ENCODE results near the gene EIPR1.

DNA sequence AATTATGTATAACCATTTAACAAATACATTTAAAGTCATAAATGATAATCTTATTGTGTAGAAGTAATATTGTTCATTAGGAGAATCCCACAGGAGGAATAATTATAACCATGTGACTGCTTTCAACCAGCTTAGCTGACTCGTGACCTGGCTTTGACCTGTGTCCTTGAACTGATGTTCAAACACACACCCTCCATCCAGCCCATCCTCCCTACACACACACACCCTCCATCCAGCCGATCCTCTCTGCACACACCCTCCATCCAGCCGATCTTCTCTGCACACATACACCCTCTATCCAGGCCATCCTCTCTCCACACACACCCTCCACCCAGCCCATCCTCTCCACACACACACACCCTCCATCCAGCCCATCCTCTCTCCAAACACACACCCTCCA, 83.5 kb downstream of the EIPR1 start:
- TF ChIP-seq, protein P1, sequence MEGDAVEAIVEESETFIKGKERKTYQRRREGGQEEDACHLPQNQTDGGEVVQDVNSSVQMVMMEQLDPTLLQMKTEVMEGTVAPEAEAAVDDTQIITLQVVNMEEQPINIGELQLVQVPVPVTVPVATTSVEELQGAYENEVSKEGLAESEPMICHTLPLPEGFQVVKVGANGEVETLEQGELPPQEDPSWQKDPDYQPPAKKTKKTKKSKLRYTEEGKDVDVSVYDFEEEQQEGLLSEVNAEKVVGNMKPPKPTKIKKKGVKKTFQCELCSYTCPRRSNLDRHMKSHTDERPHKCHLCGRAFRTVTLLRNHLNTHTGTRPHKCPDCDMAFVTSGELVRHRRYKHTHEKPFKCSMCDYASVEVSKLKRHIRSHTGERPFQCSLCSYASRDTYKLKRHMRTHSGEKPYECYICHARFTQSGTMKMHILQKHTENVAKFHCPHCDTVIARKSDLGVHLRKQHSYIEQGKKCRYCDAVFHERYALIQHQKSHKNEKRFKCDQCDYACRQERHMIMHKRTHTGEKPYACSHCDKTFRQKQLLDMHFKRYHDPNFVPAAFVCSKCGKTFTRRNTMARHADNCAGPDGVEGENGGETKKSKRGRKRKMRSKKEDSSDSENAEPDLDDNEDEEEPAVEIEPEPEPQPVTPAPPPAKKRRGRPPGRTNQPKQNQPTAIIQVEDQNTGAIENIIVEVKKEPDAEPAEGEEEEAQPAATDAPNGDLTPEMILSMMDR (IDR thresholded peaks at IDR 0.05; ENCODE audit: extremely low read depth in 1 of 2, insufficient read depth in 1 of 2, low read depth in 1 of 2, low read length in 2 of 2) = no peak
- no peak for TF ChIP-seq POLR2AphosphoS5 (IDR thresholded peaks at IDR 0.05; ENCODE audit: insufficient read depth, low read depth, low read length)
- TF ChIP-seq POLR2A (IDR thresholded peaks at IDR 0.05; ENCODE audit: low read depth, low read length) = no peak
- TF ChIP-seq EZH2 (IDR thresholded peaks at IDR 0.05; ENCODE audit: borderline replicate concordance, low read depth, low read length, severe bottlenecking) = no peak
- TF ChIP-seq, protein P2, sequence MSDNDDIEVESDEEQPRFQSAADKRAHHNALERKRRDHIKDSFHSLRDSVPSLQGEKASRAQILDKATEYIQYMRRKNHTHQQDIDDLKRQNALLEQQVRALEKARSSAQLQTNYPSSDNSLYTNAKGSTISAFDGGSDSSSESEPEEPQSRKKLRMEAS (IDR thresholded peaks at IDR 0.05; ENCODE audit: insufficient read depth, insufficient read length) = no peak
- no peak for TF ChIP-seq FOS (IDR thresholded peaks at IDR 0.05; ENCODE audit: borderline replicate concordance, insufficient read depth, low read length)
- no peak for TF ChIP-seq GATA2 (IDR thresholded peaks at IDR 0.05; ENCODE audit: insufficient read depth, insufficient read length, low read depth, low read length)
